Activated T-helper 1 cell treated with anti-CD3 and anti-CD28 coated beads, Interleukin-12 subunit alpha, Interleukin-12 subunit beta, Interleukin-2, Interleukin-4 antibody, amounts not matched to agents 30 ng/mL and 10 ng/mL and 1 ng/mL, durations not matched to agents 14 hours and 24 hours and 36 hours (primary cell): Measurements from ENCODE around the gene PERM1. TPM values are rescaled to one million over a fixed set of nuclear protein-coding genes. Genes with fewer than 3 reads are reported as not detected.

ENCODE experiments used
- DNase-seq: peaks from one replicate; pipeline ENCODE4 v3.0.0; 2021; ENCODE audit warnings: low spot score
- H3K27ac Mint-ChIP-seq: one replicate; pipeline ENCODE4 v1.8.0; 2021; ENCODE audit warnings: mild to moderate bottlenecking, mixed read lengths
- H3K27me3 Mint-ChIP-seq: one replicate; pipeline ENCODE4 v1.8.0; 2022; ENCODE audit warnings: mild to moderate bottlenecking, moderate library complexity, mixed read lengths; ENCODE audit not compliant: insufficient read depth
- H3K36me3 Mint-ChIP-seq: one replicate; pipeline ENCODE4 v1.8.0; 2021; ENCODE audit warnings: low read depth, mixed read lengths
- H3K4me1 Mint-ChIP-seq: one replicate; pipeline ENCODE4 v1.8.0; 2021; ENCODE audit warnings: low read depth, mixed read lengths
- H3K4me3 Mint-ChIP-seq: one replicate; pipeline ENCODE4 v1.8.0; 2021; ENCODE audit warnings: mild to moderate bottlenecking, moderate library complexity, mixed read lengths
- H3K9me3 Mint-ChIP-seq: one replicate; pipeline ENCODE4 v1.8.0; 2021; ENCODE audit warnings: mixed read lengths
- intact Hi-C: fragments of 100-400 bp; cut with micrococcal nuclease; formaldehyde crosslinking; loops from one replicate; pipeline ENCODE4 v1.15.1; 2024
- total RNA-seq: library from RNA; stranded (reverse); gene quantifications from 2 replicates; pipeline ENCODE4 v1.2.3, GENCODE V29; 2022

The PERM1 gene
- total RNA-seq, 1 donor from 2014 or later: not detected

GRCh38 chr1:928825-929661 is 52.9 kb downstream of the PERM1 start:
- Mint-ChIP-seq H3K4me1 (no peaks in the 10 kb centered on the region), H3K27me3 (peaks cover 35% of the 10 kb centered on the region), H3K9me3 (no peaks in the 10 kb centered on the region), H3K4me3 (no peak overlapping the region), H3K27ac (no peak overlapping the region), H3K36me3 (no peaks in the 10 kb centered on the region)
- intact Hi-C loops: loop anchor here (10.0 kb wide), 1 partner anchor 166 kb away; no protein-coding TSS in a partner anchor
- DNase-seq: no peak

GRCh38 chr1:927748-928147 is 54.1 kb downstream of the PERM1 start:
- Mint-ChIP-seq H3K9me3 (no peaks in the 10 kb centered on the region), H3K4me1 (peaks cover 6% of the 10 kb centered on the region), H3K36me3 (no peaks in the 10 kb centered on the region), H3K27ac (no peak overlapping the region), H3K27me3 (peaks cover 39% of the 10 kb centered on the region), H3K4me3 (no peak overlapping the region)
- intact Hi-C loops: loop anchor here (10.0 kb wide), 1 partner anchor 167 kb away; no protein-coding TSS in a partner anchor
- no peak for DNase-seq

- Mint-ChIP-seq H3K27me3 (peaks cover 43% of the 10 kb centered on the region), H3K9me3 (no peaks in the 10 kb centered on the region), H3K27ac (no peak overlapping the region), H3K36me3 (no peaks in the 10 kb centered on the region), H3K4me1 (peaks cover 6% of the 10 kb centered on the region), H3K4me3 (no peak overlapping the region)
- intact Hi-C loops: loop anchor here (10.0 kb wide), 1 partner anchor 168 kb away; no protein-coding TSS in a partner anchor
- DNase-seq: no peak
Measured at GRCh38 chr1:927234-927633, 54.7 kb downstream of the PERM1 start.

- intact Hi-C loops: loop anchor here (10.0 kb wide), 1 partner anchor 169 kb away; no protein-coding TSS in a partner anchor
- Mint-ChIP-seq H3K27ac (no peak overlapping the region), H3K9me3 (no peaks in the 10 kb centered on the region), H3K36me3 (no peaks in the 10 kb centered on the region), H3K27me3 (peaks cover 45% of the 10 kb centered on the region), H3K4me3 (no peak overlapping the region), H3K4me1 (peaks cover 6% of the 10 kb centered on the region)
- no peak for DNase-seq
Measured at GRCh38 chr1:925561-926421, 56.1 kb downstream of the PERM1 start.

Other genes with a start within 250 kb of the PERM1 start
- not detected in 2 replicates for gene SAMD11, start 58.2 kb downstream of the PERM1 start, total RNA-seq
- 180 TPM in 2 replicates for gene NOC2L, start 22.8 kb downstream of the PERM1 start, total RNA-seq
- 47.3 and 49.7 TPM in 2 replicates for gene KLHL17, start 21.5 kb downstream of the PERM1 start, total RNA-seq
- gene PLEKHN1, start 15.6 kb downstream of the PERM1 start, total RNA-seq: 1.7 and 1.8 TPM in 2 replicates
- 1.8 and 2.9 TPM in 2 replicates for gene HES4, start 18.0 kb upstream of the PERM1 start, total RNA-seq
- gene ISG15, start 31.4 kb upstream of the PERM1 start, total RNA-seq: 52.9 and 53.7 TPM in 2 replicates
- 25.8 and 30.3 TPM in 2 replicates for gene AGRN, start 38.0 kb upstream of the PERM1 start, total RNA-seq
- 0.10 TPM in 1 of 2 replicates, not detected in the other for gene RNF223, start 92.2 kb upstream of the PERM1 start, total RNA-seq
- gene C1orf159, start 134.0 kb upstream of the PERM1 start, total RNA-seq: 30.0 and 30.3 TPM in 2 replicates
- 0.10 and 0.15 TPM in 2 replicates for gene TTLL10, start 191.8 kb upstream of the PERM1 start, total RNA-seq
- 350 and 356 TPM in 2 replicates for gene TNFRSF18, start 224.5 kb upstream of the PERM1 start, total RNA-seq
- gene TNFRSF4, start 232.1 kb upstream of the PERM1 start, total RNA-seq: 788 and 811 TPM in 2 replicates
- 202 TPM in 2 replicates for gene SDF4, start 249.9 kb upstream of the PERM1 start, total RNA-seq